Fibroblast of gingiva (primary cell): ENCODE results near the gene CFAP119.

ENCODE experiments used
- DNase-seq: peaks from one replicate; pipeline ENCODE4 v3.0.0-alpha.2; 2011; ENCODE audit warnings: low read depth

CFAP119 gene

DNA sequence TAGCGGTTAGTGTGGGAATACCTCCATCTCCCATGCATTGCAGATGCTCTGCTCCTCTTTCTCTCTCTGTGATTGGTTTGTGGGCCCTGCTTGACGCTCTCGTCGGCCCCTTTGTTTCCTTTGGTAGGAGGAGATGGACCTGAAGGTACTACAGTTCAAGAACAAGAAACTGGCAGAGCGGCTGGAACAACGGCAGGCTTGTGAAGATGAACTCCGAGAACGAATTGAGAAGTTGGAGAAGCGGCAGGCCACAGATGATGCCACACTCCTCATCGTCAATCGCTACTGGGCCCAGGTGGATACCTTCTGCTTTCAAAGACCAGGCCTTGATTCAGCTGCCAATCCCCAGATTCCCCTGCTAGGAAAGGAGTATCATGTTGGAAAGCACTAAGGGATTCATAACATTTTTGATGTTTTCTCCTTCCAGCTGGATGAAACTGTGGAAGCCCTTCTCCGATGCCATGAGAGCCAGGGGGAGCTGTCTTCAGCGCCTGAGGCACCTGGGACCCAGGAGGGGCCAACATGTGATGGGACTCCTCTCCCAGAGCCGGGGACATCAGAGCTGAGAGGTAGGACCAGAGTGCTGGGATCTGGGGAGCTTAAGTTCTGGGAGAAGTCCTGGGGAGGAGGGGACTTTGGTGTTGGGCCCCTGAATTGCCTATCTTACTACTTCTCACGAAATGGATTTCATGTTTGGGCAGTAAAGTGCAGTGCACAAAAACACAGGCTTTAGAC lies 1.3 kb upstream of the CFAP119 start:
- no peak for DNase-seq

DNA sequence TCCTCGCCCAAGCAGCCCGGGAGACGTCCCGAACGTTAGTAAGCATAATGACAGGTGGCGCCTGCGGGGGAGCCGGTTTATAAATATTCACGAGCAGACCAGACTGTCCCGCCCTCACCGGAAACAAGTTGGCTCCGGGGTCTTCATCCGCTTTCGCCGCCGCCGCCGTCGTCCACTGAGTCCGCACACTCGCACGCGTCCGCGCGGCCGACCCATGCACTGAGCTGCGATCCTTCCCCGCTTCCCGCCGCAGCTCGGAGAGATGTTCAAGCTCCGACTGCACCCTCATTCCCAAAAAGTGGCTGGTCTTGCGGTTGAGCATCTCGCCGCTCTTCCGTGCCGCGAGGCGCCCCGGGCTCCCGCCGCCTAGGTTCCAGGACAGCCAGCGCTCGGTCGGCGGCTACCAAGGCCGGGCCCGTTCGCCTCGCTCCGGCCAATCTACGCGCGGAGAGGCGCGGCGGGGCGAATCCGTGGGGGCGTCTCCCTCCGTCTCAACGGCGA lies 385 bp downstream of the CFAP119 start:
- no peak for DNase-seq

DNA sequence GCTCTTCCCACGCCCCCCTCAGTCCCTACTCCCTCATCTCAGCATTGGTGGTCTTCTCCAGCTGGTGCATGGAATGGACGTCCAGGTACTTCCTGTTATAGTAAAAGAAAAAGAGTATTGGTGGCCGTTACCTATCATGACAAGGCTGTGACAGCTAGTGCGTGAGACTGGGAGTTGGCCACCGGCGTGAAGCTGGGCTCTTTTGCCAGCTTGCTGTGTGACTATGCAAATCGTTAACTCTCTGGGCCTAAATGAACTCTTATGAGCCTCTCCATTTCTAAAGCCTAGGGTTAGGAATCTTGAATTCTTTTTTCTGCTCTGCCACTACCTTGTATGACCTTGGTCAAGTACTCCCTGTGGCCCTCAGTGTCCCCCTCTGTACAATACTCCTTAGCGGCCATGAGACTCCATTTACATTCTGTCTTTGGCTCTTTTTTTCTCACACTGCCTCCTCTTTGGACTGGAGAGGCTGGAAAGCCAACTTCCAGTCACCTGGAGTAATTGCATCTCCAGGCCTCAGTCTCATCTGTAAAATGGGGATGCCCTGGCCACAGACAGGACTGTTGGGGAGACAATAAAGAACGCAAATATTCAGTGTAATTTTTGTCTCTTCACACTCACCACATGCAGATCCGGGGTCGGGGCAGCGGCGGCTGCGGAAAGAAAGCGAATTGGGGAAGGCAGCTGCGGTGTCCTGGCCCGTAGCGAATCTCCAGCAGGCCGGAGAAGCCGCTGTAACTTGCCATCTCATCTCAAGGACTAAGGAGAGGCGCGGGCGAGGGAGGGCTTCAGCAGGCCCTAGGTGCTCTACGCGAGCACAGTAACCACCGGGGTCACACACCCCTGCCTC lies 1.1 kb downstream of the CFAP119 start:
- no peak for DNase-seq

DNA sequence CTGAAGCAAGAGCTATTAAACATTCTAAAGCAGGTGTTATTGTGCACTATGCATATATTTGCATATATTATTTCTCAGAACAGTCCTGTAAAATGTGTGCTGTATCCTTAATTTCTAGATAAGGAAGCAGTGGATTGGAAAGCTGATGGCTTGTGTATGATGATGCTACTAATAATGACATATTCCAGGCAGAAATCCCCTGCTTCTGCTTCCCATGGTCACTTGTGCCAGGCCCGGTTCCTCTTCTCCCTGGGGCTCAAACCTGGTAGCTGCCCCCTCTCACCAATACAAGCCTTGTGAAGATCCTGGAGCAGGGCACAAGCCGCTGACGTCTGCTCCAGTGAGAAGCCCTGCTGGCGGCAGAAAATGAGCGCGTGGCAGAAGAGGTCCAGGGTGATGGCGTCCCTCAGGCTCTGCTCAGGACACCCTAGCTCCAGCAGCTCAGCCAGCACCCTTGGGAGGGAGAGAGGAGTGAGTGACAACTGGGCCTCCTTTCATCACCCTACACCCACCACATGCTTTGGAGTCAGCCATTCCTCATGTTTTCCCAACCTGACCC lies 1.8 kb downstream of the CFAP119 start:
- no peak for DNase-seq

DNA sequence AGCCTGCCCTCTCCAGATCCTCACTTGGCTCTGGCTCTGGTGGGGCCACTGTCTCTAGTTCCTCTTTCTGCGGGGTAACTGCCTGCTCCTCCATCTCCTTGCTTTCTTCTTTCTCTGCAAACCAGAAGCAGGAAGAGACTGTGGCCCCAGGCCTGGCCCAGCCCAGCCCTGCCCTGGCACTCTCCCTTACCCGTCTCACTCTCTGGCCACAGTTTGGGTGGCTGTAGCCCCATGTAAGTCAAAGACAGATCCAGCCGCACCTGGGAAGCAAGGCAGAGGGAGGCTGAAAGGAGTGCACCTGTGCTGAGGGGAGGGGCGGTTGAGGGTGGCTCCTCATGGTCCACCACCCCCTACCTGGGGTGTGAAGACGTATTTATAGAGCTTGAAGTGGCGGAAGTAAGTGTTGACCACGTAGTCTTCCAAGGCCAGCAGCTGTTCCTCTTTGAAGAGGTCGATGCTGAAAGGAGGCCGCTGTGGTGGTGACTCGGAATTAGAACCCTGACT lies 2.8 kb downstream of the CFAP119 start:
- no peak for DNase-seq

DNA sequence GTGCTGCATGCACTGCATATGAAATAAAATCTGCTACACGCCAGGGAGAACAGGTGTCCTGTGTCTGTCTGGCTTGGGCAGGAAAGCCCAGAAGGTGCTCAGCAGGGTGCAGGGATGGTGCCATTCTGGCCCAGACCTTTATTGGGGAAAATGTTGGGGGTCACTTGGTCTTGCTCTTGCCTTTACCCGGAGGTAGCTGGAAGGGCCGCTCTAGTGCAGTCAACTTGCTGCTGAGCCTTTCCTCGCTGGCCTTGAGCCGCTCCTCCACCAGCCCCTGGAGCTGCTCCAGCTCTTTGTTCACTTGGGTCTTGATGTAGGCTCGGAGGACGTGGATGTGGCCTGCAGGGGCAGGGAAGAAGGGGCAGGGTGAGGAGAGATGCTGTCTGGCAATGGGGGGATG lies 4.5 kb downstream of the CFAP119 start:
- no peak for DNase-seq

DNA sequence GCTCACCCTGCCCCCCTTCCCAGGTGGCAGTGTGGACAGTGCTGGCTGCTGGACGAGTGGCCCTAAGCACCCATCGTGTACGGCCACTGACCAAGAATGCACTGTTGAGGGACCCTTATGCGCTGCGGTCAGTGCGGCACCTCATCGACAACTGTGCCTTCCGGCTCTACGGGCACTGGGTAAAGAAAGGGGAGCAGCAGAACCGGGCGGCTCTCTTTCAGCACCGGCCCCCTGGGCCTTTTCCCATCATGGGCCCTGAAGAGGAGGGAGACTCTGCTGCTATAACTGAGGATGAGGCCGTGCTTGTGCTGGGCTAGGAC lies 5.1 kb downstream of the CFAP119 start:
- DNase-seq, result no peak

DNA sequence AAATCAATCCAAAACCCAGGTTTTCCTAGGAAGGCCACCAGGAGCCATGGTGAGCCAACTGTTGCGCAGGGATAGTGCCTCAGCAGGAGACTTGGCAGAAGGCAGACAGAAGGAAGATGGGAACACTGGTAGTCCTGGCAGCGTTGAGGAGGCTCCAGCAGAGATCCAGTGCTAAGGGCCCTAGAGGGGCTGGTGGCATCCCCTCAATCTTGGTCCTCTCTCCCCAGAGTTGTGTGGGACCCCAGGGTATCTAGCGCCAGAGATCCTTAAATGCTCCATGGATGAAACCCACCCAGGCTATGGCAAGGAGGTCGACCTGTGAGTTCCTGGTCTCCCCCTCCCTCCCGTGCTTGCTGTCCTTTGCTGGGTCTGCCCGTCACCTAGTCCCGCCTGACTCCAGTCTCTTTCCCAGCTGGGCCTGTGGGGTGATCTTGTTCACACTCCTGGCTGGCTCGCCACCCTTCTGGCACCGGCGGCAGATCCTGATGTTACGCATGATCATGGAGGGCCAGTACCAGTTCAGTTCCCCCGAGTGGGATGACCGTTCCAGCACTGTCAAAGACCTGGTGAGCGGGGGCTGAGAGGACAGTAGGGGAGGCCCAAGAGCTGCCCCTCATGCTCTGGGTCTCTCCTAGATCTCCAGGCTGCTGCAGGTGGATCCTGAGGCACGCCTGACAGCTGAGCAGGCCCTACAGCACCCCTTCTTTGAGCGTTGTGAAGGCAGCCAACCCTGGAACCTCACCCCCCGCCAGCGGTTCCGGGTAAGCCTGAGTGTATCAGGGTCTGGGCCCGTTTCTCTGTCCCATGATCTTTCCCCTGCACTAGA lies 5.7 kb downstream of the CFAP119 start:
- DNase-seq, result no peak

DNA sequence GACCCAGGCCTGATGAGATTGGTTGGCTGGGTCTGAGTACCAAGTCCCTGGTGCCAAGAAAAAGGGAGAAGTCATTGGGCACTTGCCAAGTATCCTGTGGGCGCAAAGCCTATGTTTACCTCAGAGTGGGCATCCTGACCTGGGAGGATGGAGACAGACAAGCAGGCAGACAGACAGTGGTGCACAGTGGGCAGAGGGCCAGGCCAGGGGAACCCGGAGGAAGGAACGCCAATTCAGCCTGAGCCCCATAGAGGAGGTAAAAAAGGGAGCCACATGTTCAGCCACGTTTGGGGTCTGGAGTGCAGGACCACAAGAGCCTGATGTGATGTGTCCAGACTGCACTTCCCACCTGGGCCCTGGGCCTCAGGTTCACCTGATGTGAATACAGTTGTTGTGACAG lies 8.3 kb downstream of the CFAP119 start:
- no peak for DNase-seq

DNA sequence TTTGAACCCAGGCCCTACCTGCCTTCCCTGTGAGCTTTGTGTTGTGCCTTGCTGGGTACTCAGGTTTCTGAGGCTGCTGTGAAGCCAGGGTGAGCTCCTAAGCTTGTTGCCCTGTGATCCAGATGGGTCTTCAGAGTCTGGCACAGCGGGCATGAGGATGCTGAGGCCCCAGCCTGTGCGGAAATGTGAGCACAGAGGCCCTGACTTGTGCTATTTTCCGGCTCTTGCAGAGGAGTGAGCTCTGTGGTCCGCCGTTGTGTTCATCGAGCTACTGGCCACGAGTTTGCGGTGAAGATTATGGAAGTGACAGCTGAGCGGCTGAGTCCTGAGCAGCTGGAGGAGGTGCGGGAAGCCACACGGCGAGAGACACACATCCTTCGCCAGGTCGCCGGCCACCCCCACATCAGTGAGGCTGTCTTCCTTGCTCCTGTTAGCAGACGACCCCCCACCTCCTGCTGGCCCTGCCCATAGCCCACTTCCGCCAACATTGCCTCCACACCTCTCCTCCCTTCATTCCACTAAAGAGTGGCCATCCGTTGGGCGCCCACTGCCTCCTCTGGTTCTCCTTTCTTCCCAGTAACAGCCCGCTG lies 10.9 kb downstream of the CFAP119 start:
- DNase-seq, result no peak

DNA sequence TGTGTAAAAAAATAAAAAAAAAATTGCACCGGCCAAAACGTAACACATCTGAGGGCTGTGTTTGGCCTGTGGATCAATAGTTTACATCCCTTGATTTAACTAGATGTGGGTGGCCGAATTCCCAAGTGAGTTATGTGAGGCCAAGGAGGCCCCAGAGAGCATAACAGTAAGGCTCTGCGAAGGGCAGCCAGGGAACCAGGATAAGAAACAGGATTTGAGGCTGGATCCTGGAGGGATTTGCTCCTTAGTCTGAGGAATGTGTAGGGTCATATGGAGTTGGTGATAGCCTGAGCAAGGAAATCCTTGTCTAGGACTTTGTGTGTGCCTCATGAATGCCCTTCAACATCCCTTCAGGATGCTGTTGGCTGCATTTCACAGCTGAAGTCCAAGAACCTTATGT lies 11.7 kb downstream of the CFAP119 start:
- no peak for DNase-seq

DNA sequence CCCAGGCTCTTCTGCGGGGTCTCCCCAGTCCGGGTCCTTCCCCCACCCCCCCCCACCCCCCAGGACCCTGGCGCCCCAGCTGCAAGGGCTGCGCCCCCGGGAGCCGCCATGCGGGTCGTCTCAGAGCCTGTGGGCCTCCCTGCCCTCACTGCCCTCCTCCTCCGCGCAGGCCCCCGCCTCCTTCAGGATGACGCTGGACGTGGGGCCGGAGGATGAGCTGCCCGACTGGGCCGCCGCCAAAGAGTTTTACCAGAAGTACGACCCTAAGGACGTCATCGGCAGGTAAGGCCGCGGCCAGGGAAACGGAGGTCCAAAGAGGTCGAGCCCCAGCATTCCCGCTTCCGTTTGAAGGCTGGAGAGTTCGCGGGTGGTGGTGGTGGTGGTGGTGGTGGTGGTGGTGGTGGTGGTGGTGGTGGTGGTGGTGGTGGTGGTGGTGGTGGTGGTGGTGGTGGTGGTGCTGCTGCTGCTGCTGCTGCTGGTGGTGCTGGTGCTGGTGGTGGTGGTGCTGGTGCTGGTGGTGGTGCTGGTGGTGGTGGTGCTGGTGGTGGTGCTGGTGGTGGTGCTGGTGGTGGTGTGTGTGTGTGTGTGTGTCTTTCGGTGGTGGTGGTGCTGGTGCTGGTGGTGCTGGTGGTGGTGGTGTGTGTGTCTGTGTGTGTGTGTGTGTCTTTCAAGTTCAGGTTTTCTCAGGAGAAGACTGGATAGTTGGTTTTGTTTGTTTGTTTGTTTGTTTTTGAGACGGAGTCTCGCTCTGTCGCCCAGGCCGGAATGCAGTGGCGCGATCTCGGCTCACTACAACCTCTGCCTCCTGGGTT lies 13.0 kb downstream of the CFAP119 start:
- DNase-seq, result peak; percentile 29

DNA sequence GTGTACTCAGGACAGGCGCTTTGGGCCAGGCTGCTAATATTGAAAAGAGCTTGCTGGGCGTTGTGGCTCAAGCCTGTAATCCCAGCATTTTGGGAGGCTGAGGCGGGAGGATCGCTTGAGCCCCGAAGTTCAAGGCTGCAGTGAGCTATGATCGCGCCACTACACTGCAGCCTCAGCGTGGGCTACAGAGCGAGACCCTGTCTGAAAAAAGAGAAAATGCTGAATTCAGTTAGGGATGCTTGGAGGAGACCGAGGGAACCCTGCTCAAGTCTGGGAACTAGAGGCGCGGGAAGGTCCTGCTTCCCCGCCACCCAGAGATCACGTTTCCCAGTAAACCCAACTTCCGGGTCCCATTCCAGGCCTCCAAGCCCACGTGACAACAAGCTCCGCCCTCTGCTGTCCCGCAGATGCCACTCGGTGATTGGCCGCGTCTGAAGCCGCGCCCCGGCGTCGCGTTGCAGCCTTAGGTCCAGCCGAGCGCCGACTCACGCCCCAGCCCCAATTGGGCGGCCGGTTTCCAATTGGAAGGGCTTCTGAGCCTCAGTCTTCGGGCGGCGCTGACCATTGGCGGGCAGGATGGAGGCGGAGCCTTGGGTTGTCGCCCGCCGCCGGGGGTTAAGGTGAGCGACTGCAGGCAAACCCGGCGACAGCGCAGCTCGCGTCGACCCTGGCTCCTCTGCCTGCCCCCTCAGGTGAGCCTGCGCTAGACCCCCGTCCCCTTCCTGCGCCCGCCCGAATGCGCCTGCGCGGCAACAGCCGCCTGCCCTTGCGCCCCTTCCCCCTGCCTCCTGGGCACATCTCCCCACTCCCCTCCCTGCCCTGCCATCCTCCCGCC lies 13.8 kb downstream of the CFAP119 start, which contains the start of gene PHKG2:
Gene PHKG2 (plus strand): TSS at position 627 of the 835 bp plus-strand sequence. CDS start 396 bp downstream, outside the sequence.
- DNase-seq, result peak; percentile 99

DNA sequence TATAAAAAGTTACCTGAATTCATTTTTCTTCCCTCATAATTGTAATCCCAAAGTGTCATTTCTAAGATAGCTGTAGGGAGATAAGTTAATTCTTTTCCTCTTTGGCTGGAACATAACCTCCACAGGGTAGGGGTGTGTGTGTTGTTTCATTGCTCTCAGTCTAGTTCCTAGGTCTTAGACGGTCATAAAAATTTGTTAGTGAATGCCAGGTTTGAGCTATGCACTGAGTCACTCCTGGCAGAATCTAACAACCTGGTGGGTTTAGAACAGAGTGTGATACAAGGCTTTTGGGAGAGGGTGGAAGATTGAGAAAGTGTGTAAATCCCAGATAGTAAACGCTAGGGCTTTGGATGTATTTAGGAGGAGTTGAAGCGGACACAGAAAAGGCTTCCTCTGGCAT lies 14.5 kb downstream of the CFAP119 start:
- peak; percentile 20 for DNase-seq

DNA sequence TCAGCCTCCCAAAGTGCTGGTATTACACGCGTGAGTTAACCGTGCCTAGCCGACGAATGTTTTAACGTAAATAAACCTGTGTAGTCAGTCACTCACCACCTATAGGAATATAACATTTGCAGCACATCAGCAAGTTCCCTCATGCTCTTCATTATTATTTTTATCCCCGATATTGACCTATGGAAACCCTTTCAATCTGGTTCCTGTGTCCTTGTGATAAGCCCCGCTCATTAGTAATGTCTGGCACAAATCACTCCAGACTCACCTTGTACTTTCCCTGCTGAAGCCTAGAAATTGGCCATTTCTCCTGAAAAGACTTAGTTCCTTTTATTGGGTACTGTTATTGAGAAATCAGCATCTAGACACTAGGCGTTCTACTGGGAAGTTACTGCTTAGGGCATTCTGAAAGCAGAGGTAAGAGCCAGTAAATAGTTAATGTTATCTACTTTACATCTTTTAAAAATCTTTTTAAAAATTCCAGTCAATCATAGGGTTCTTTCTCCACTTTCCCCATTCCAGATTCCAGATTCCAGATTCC lies 15.2 kb downstream of the CFAP119 start:
- no peak for DNase-seq

DNA sequence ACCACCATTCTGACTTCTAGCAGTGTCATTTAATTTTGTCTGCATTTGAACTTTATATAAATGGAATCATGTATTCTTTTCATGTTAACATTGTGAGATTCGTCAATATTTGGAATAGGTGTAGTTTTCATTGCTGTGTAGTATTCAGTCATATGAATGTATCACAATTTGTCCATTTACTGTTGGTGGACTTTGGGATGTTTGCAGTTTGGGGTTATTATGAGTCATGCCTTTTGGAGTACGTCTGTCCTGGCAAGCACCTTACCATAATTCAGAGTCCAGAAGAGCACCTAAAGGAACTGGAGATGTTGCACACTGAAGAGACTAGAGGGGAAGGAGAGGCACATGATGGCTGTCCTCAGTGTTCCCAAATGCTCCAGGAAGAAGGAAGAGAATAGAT lies 16.8 kb downstream of the CFAP119 start:
- no peak for DNase-seq

DNA sequence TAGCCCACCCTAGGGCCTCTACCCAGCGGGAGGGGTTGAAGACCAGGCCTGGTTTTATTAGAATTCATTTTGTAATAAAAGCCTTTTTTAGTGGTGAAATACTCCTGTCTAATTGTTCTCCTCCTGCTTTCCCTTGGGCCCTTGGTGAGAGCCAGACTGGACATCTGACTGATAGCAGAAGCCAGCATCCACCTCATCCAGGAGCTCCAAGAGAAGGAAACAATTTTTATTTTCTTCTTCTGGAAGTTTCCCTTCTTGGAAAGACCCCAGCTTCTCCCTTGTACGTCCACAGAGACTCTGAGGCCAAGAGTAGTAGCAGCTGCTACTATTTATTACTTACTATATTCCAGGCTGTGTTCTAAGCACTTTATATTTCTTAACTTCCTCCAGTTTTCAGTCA lies 17.7 kb downstream of the CFAP119 start:
- no peak for DNase-seq

DNA sequence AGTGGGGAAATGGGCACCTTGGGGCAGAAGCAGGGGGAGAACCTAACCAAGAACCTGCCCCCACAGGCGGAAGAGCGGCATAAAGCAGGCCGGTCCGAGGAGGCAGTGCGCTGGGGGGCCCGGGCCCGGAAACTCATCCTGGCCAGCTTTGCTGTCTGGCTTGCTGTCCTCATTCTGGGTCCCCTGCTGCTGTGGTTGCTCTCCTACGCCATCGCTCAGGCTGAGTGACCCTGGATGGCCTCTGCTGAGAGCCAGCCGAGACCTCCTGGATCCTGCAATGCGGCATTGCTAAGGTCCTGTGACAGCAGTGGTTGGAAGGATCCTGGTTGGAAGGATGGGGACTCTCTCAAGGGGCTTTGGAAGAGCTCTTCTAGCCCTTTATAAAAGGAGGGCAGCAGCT lies 18.1 kb downstream of the CFAP119 start:
- no peak for DNase-seq

DNA sequence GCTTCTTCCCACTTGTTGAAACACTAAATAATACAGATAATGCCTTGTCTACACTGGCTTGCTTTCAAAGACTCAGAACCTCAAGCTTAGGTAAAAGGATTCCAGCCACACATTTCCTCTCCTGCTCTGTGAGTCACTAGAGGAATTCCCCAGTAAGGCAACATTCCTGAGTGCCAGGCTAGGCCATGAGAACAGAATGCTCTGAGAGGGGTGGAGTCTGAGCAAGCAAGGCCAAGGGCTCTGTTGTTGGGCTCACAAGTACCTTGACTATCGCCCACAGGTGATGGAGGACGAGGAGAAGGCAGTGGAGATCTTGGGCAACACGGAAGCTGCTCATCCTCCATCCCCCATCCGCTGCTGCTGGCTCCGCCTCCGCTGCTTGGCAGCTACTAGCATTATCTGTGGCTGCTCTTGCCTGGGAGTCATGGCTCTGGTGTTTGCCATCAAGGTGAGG lies 20.4 kb downstream of the CFAP119 start:
- peak; percentile 63 for DNase-seq
